ENCODE results near the gene SFMBT2.

Gene SFMBT2

GRCh38 chr10:7111089-7111488 is 299.7 kb downstream of the SFMBT2 start:
- Histone ChIP-seq H3K9me3 (ENCODE audit: control insufficient read depth, insufficient read depth, low read length) (no peaks in the 10 kb centered on the region; the same call in 1 of the 2 replicates), H3K4me3 (ENCODE audit: low read depth, low read length) (no peak overlapping the region), H3K9ac (ENCODE audit: low read depth, low read length) (no peak overlapping the region), H3K36me3 (ENCODE audit: control insufficient read depth, insufficient read depth, low read length) (no peaks in the 10 kb centered on the region), H3K27me3 (ENCODE audit: control insufficient read depth, insufficient read depth, low read length) (no peaks in the 10 kb centered on the region), H3K4me1 (ENCODE audit: control insufficient read depth, insufficient read depth, low read length) (no peaks in the 10 kb centered on the region), H3K27ac (ENCODE audit: low read depth, low read length) (no peak overlapping the region)
